Measurements from ENCODE around the gene SART3.

Gene SART3

DNA sequence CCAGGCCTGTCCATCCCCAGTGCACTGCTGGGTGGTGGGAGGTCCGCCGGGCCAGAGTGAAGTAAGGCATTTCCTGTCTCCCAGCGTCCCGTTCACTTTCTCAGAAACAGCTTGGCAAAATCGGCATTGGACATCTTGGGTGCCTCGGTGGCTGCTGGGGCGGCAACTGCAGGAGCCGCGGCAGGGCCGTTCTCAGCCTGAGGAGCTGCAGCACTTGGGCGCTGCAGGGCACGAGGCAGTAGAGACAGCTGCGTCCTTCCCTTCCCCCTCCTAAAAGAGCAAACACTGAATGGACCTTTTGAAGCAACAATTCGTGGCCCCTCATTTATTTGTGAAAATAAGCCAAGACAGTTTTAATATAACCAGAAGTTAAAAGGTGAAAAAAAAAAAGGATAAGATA lies 37.6 kb downstream of the SART3 start:
- DNase-seq (ENCODE audit: low read depth): no peak

DNA sequence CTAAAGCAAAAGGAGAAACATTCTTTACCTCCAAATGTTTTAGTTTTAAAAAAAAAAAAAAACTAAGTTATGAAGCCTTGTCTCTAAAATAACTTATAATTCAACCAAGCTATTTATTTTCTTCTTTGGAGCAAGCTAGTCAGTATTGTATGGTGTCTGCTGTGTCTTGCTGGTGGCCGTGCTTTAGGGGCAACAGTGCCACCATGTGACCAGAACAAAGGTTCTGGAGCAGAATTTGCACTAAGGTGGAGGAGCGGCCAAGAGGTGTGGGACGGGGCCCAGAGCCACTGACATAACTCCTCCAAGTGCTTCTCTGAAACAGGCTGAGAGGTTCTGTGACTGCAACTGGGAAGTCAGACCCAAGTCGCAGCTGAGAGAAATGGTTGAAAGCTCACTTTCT lies 41.4 kb downstream of the SART3 start:
- DNase-seq (ENCODE audit: low read depth): no peak

DNA sequence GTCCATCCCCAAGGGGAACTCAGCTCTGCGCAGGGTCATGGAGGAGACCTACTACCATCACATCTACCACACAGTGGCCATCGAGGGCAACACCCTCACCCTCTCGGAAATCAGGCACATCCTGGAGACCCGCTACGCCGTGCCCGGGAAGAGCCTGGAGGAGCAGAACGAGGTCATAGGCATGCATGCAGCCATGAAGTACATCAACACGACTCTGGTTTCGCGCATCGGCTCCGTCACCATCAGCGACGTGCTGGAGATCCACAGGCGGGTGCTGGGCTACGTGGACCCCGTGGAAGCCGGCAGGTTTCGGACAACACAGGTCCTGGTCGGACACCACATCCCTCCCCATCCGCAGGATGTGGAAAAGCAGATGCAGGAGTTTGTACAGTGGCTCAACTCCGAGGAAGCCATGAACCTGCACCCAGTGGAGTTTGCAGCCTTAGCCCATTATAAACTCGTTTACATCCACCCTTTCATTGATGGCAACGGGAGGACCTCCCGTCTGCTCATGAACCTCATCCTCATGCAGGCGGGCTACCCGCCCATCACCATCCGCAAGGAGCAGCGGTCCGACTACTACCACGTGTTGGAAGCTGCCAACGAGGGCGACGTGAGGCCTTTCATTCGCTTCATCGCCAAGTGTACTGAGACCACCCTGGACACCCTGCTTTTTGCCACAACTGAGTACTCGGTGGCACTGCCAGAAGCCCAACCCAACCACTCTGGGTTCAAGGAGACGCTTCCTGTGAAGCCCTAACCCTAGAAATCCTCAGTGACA lies 42.1 kb downstream of the SART3 start:
- no peak for DNase-seq (ENCODE audit: low read depth)

DNA sequence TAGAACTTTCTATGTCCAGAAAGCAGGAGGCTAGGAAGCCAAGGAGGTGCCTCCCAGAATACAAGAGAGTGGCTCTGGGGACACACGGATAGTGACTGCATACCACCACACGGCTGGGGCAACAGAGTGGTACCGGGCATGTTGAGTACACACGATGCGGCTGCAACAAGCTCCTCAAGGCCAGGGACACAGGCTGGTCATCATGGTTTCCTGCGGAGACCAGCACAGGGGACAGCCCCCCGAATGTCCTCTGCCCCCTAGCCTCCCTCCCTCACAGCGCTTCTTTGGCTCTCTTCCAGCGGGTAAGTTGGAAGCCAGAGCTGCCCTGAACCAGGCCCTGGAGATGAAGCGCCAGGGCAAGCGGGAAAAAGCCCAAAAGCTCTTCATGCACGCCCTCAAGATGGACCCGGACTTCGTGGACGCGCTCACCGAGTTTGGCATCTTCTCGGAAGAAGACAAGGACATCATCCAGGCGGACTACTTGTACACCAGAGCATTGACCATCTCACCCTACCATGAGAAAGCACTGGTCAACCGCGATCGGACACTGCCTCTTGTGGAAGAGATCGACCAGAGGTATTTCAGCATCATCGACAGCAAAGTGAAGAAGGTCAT lies 42.8 kb downstream of the SART3 start:
- DNase-seq (ENCODE audit: low read depth): no peak

DNA sequence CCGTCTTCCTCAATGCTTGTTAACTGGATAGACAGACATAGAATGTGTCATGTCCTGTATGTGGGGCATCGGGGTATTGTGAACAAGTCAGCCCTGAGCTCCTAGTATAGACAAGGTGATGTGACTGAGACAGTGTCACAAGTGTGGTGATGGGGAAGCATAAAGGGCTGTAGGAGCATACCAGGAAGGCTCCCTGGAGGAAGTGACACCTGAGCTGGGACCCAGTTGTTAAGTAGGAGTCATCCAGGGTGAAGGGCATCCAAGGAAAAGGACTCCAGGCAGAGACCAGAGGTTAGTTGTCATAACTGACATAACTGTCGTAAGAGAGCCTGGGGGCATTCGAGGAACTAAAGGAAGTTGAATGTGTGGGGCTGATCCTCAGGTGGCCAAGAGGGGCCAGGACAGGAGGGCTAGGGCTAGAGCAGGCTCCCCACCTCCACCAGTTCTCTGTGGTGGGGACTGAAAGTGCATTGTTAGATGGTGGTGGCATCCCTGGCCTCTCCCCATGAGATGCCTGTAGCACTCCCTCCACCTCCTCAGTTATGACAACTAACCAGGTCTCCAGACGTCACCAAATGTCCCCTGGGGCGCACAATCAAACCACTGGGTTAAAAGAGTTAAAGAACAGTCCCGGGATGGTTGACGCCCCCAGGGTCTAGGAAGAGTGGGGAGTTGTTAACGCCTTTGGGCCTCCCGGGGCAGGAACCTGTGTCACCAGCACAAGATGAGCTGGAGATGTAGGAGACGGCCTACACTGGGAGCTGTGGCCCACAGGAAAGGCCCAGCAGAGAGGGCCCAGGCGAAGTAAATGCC lies 43.5 kb downstream of the SART3 start:
- DNase-seq (ENCODE audit: low read depth): no peak

DNA sequence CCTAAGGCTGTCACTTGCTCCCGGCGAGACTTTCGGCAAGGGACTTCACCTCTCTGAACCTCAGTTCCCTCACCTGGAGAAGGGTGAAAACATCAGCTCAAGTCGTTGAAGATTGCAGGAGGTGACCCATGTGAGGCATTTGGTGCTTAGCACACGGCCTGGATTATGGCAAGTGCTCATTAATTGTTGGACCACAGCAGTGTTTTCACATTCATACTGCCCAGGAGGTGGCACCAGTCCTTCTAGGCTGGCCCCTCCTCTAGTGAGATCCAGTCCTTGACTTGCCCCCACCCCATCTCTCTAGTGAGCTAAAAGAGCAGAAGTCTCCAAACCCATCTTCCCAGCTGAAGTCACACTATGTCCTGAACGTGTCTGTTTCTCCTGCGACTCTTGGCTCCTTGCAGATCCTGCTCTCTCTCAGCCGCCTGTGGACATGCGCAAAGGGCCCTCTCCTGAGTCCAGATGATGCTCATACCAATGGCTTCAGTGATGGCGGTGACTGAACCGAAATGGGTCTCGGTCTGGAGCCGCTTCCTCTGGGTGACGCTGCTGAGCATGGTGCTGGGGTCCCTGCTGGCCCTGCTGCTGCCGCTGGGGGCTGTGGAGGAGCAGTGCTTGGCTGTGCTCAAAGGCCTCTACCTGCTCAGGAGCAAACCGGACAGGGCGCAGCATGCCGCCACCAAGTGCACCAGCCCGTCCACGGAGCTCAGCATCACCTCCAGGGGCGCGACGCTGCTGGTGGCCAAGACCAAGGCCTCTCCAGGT lies 44.3 kb downstream of the SART3 start:
- no peak for DNase-seq (ENCODE audit: low read depth)

DNA sequence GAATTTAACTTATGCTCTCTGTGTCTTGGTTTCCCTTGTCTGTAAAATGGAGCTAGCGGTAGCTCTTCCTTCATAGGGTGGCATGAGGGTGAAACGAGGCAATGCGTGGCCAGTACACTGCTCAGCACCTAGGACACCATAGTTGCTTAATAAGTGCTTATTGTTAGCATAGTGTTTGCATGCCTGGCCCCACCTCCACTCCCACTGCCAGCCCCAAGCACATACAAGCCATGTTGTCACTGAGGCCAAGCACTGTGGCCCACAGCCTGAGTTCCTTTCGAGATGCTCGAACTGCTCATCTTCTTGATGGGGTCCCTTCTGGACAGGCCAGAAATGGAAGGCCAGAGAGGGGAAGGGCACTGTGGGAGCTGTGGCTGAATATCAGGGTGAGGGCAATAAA lies 45.1 kb downstream of the SART3 start:
- DNase-seq (ENCODE audit: low read depth): no peak

DNA sequence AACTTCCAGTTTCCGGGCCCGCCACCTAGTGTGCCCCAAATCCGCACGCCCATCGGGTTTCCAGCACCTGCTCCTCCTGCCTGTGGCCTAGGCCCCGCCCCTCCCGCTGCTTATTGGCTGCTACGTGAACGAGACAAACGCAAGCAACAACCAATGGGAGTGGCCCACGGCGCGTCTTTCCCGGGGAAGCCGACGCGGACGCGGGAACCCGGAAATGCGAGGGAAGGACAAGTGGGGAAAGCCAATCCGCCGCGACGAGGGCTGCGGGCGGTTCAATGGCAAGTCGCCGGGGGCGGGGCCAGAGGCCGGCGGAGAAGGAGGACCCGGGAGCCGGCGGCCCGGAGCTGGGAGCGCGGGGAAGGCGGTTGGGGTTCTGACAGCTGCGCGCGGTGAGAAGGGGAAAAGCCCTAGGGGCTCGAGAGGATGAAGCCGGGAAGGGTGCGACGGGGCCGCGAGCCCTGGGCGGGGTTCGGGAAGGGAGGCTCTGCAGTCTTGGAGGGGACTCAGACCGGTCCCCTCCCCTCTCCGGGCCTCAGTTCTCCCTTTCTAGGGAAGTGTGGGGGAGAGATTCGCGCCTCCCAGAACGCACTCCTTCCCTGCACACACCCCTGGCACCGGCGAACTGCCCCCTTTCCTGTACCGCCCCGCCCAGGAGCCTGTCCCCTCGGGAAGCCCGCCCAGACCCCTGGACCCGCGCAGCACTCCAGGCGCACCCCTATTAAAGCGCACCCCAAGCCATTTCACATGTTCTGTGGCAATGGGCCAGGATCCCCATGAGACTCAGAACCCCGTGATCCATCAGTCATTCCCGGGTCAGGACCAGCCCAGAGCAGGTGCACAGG lies 45.8 kb downstream of the SART3 start, which contains the start of gene FICD:
FICD (plus strand) TSS at position 305 of the 842 bp plus-strand sequence. CDS start 1,696 bp downstream, outside the sequence.
- DNase-seq (ENCODE audit: low read depth): peak; percentile 95

DNA sequence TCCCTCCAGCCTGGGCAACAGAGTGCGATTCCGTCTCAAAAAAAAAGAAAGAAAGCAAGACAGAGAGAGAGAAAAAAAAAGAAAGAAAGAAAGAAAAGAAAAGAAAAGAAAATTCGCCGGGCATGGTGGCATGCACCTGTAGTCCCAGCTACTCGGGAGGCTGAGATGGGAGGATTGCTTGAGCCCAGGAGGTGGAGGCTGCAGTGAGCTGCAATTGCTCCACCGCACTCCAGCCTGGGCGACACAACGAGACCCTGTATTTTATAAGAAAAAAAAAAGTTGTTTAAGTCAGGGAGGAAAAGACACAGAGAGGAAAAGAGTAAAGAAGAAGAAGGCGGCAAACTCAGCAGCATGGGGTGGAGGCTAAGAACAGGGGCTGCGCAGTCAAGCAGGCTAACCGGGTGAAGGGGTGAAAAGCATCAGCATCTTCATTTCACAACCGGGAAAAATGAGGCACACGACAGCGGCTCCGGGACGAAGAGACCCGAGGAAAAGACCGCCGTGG lies 46.5 kb downstream of the SART3 start:
- no peak for DNase-seq (ENCODE audit: low read depth)

DNA sequence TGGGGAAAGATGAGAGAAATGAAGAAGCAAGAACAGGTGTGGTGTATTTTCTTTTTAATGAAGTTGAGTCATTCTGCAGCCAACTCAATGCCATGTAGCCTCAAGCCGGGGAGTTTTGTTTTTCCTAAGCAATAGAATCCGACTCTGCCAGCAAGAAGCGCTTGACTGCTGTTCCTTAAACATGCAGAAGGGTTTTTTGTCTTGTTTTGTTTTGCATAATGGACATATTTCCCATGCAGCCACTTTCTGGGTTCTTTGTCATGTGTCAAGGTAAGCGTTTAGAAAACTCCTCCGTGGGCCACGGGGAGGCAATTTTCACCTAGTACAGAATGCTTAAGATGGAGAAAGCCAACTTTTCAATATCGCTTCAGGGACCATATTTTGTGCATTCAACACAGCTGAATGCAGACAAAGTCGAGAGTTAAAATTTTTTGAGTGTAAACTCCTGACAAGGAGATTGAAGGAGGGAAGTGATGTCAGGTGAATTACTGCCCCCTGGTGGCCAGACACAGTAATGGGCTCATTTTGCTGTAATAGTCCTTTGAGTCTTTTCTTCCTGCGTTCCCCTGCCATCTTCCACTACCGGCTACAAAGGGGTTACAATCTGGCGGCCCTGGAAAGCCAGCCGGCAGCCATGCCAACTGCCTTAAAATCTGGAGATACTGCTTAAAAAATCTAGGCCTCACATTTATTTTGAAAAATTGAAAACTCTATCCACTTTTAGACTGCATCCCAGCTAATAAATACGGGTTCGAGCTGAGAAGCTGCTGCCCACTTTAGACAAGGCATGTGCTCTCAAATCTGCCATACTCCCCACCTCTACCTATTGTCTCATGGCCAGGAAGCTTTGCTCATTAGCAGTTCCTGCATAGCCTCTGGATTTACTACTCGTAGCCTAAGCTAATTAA lies 49.1 kb downstream of the SART3 start:
- DNase-seq (ENCODE audit: low read depth): peak; percentile 33

DNA sequence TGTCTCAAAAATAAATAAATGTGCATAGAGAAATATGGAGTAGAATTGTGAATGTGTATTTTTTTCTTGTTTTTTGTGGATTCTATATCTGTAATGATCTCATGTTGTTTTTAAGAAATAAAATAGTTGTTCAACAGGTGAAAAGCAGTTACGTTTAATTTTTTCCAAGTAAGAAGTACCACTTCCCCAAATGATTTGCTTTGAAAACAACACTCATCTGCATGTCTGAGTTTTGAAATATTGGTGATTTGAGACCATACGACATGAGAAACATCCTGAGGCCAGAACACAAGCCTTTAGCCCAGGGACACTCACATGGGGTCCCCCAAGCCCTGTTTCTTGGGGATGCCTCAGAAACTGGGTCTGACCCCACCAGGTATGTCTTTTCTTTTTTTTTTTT lies 50.1 kb downstream of the SART3 start:
- DNase-seq (ENCODE audit: low read depth): no peak

DNA sequence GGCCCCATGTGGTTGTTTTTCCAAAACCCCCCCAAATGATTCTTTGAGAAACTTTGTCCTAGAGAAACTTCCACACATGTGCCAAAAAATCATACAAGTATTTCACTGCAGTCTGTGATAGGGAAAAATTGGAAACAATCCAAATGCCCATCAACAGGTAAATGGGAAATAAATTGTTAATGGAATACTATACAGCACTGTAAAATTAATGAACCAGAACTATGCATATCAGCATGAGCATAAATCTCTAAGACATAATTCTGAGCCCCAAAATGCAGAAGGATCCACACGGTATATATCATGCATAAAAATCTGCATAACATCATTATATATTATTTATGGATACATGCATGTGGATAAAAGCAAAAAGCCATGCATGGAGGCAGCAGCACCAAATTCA lies 51.2 kb downstream of the SART3 start:
- no peak for DNase-seq (ENCODE audit: low read depth)

DNA sequence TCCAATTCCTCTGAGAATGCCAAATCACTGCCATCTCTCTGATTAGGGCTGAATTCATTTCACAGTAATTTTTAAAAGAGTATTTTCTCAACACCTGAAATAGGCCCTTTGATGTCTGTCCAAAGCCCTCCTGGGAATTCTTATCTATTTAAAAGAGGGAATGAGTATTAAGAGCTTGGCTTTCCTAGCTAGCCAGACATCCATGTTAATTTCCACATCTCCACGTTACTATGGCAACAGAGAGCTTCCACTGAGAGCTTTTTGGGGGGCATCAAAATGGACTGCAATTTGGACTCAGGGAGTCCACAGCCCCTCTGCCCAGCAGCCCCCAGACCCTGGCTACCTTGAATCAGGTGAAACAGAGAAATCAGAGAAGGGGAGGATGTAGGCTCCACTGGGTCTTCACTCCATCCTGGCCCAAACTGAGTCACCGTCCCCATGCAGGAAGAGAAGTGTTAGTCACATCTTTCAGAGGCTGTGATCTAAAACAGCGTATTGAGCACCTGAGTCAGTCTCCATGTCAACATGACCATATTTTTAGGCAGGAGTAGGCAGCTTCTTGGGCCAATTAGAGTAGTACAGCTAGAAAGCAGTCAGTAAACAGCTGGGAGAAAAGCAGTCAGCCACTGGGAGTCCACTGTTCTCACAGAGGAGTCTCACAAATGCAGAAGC lies 52.9 kb downstream of the SART3 start:
- DNase-seq (ENCODE audit: low read depth): no peak

DNA sequence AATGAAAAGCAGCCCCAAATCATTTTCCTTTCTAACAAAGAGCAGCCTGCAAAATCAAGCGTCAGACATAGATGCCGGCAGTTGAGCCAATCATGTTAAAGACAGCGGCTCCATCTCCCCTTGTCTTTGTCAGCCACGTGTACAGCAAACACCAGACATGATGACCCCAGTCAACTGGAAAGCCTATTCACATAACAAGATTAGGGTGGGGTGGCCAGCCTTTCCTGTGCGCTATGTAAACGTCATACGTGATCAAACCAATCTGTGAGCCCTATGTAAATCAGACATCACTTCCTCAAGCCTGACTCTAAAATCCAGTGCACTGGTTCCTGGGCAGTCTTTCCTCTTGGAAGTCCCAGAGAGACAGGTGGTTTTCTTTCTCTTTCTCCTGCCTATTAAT lies 55.8 kb downstream of the SART3 start:
- DNase-seq (ENCODE audit: low read depth): no peak

DNA sequence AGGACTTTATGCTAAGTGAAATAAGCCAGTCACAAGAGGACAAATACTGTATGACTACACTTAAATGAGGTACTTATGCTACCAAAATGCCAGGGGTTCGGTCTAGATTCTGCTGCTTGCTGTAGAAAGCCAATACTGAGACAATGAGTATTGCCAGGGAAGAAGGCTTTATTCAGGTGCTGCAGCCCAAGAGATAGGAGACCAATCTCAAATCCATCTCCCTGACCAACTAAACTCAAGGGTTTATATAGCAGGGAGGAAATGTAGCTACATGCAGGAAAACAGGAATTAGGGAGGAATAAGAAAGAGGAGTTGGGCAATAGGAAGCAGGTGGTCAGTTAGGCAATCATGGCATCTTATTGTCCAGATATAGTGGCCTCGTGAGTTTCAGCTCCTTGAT lies 58.1 kb downstream of the SART3 start:
- no peak for DNase-seq (ENCODE audit: low read depth)

DNA sequence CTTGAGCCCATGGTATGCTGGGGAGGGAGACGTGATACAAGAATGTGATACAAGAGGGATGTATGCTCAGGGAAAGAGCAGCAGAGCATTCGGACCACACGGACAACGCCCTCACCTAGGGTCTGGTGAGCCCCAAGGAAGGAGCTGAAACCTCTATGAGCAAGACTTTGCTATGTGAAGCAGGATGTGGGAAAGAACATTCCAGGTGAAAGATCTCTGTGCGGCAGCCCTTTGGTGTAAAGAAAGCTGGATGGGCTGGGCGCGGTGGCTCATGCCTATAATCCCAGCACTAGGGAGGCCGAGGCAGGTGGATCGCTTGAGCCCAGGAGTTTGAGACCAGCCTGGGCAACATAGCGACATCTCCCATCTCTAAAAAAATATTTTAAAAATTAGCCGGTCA lies 62.8 kb downstream of the SART3 start:
- DNase-seq (ENCODE audit: low read depth): no peak

DNA sequence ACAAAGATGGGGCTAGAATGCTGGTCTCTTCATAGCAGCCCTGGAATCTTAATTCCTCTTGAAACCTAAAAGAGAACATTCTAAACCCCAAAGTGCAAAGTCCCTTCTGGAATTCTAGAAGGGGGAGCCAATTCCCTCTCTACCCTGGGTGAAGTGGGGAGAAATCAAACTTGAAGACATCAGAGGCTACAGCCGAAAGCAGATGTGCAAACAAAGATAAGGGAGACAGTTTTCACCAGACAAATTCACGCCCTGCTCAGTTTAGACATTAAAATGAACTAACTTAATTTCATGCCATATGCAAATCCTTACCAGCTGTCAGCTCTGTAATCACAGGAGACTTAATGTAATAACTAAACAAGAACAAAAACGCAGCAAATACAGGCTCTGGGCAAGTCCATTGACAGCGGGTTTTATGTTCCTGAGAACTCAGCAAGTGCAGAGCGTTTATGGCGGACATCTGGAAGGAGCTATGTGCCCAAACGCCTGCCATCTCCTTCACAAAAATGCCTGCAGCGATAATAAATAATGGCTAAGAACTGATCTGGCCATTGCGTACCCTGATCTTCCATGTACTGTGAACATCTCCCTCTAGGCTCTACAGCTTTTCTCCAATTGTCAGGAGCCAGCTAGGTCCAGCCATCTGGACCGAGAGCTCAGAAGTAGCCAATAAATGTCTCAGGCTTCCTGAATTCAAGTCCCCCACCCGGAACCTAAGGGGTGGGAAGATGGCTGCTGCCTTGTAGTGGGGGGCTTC lies 65.0 kb downstream of the SART3 start:
- no peak for DNase-seq (ENCODE audit: low read depth)

DNA sequence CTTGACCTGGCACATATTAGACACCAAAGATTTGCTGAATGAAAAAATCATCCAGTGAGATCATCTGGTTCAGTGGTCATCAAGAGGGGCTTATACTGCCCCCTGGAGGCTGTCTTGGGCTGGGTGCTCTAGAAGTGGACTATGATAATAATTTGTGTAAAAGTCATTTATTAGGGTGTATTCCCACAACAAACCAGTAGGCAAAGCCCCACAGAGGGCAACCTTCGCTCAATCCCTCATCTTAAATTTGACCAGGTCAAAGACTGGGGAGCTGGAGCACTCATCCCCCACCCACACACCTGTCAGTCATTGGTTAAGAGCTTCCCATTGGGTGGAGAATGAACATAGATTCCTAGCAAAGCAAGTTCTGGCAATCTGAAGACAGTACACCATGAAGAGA lies 65.9 kb downstream of the SART3 start:
- DNase-seq (ENCODE audit: low read depth): no peak

DNA sequence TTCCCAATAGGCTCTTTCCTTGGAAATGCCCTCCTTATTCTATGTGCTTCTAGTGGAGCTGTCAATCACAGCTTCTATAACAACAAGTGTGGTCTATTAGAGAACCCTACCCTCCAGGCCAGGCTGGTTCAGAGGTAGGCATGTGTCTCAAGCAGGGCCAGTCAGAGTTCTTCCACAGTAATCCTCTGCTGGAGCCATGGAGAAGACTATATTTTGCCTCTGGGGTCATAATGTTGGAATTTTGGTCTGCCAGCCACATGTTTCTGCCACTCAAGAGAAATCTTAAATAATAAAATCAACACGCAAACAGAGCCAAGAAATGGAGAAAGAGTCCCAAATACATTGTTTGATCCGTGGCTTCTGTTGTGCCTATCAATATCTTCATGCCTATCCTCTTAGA lies 69.7 kb downstream of the SART3 start:
- DNase-seq (ENCODE audit: low read depth): no peak

All from GM04504 (cell line).